Small intestine (tissue), 7 donors: ENCODE data around the gene NBEAL2. TPM values are rescaled to one million over a fixed set of nuclear protein-coding genes. Genes with fewer than 3 reads are reported as not detected.

ENCODE experiments used
- DNase-seq, 2 donors: peaks; one replicate each; pipeline versions ENCODE4 v3.0.0 to v3.0.0-alpha.2; 2013
- FAIRE-seq: peaks from 2 replicates; lab custom pipeline; 2012; peaks lifted over from hg19 to GRCh38; lab: Jason Lieb, UNC
- H3K27ac ChIP-seq, 3 donors: one replicate each; pipeline ENCODE4 v1.5.1; 2013; ENCODE audit warnings: low read length in 2 of 3, mild to moderate bottlenecking in 2 of 3, control low read depth in 1 of 3, inconsistent platforms in 1 of 3, low read depth in 1 of 3, moderate library complexity in 1 of 3
- H3K27me3 ChIP-seq, 3 donors: one replicate each; pipeline ENCODE4 v1.6.1; 2013; ENCODE audit warnings: low read length in 3 of 3, inconsistent platforms in 1 of 3; ENCODE audit not compliant: control insufficient read depth in 3 of 3, insufficient read depth in 3 of 3
- H3K36me3 ChIP-seq, 3 donors: one replicate each; pipeline ENCODE4 v1.6.1; 2013; ENCODE audit warnings: low read length in 3 of 3, inconsistent platforms in 1 of 3, low read depth in 1 of 3, mild to moderate bottlenecking in 1 of 3, moderate library complexity in 1 of 3; ENCODE audit not compliant: control insufficient read depth in 3 of 3, insufficient read depth in 2 of 3
- H3K4me1 ChIP-seq, 3 donors: one replicate each; pipeline ENCODE4 v1.6.1; 2013; ENCODE audit warnings: low read length in 2 of 3, inconsistent platforms in 1 of 3, low read depth in 1 of 3, mild to moderate bottlenecking in 1 of 3, moderate library complexity in 1 of 3; ENCODE audit not compliant: control insufficient read depth in 3 of 3, insufficient read depth in 2 of 3
- H3K4me3 ChIP-seq, 3 donors: one replicate each; pipeline ENCODE4 v1.5.1; 2013; ENCODE audit warnings: low read length in 3 of 3, control low read depth in 1 of 3, inconsistent platforms in 1 of 3, low read depth in 1 of 3, mild to moderate bottlenecking in 1 of 3, moderate library complexity in 1 of 3
- H3K9me3 ChIP-seq, 2 donors: one replicate each; pipeline ENCODE4 v1.6.1; 2013; ENCODE audit warnings: low read depth in 1 of 2, low read length in 1 of 2; ENCODE audit not compliant: control insufficient read depth in 2 of 2, insufficient read depth in 1 of 2
- WGBS, 3 donors: extraction: QIAGEN DNeasy Blood & Tissue Kit; methylation state at CpG; one replicate each; pipeline ENCODE4 v1.1.7; 2013; 5-methylcytosine and 5-hydroxymethylcytosine counted together
- polyA plus RNA-seq, 4 donors: library from polyadenylated mRNA; stranded (reverse) in 3 of 4; unstranded in 1 of 4; fragments of 200-250 nt in 3 of 4; fragments of 120-200 nt in 1 of 4; gene quantifications; one replicate each; pipeline versions ENCODE4 v1.2.1 to v1.2.3, GENCODE V29; 2013
- donor health status: healthy with polysubstance abuse.
- donor health status: control.
- donor health status: control.
- donor health status: Bipolar disorder and iron deficiency.
- donor health status: healthy.

The NBEAL2 gene
- polyA plus RNA-seq, 4 donors, result 32.7 to 55.9 (median 44.5) TPM

DNA sequence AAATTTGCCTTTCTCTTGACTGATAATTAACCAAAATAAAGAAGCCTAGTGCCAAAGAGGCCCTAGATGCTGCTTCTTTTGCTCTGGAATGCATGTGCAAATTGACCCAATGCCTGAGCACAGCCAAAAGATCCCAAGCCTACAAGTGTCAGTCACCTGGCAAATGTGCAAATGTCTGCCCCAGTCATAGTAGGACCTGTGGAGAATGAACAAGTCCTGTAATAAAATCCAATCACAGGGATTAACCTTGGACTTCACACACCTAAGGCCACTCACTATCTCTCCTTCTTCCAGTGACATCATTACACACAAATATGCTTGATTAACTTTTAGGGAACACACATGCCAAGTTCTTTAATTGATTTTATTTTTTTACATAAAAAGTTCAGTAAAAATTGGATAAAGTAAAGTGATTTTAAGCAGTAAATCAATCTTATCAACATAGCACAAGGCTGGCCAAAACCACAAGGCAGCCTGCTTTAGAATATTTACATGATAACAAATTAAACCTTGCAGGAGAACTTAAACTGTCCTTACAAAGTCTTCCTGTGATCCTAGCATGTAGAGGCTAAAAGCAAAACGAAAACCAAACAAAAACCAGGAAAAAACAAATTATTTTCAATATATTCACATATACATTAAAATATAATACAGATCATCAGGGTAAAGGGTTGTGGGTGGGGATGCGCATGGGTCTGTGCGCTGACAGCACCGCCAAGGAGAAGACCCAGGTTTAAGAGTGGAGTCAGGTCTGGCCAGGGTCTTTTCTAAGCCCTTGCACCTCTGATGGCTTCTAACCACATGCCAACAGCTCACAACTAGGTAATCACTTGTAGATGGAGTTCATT, 36.8 kb downstream of the NBEAL2 start:
- DNase-seq, result peak; percentile 65 to 86
- FAIRE-seq, result no peak
- WGBS, 3 donors, result 80 to 83% (median 82%) methylated on average over 4 of the region's 4 CpGs

DNA sequence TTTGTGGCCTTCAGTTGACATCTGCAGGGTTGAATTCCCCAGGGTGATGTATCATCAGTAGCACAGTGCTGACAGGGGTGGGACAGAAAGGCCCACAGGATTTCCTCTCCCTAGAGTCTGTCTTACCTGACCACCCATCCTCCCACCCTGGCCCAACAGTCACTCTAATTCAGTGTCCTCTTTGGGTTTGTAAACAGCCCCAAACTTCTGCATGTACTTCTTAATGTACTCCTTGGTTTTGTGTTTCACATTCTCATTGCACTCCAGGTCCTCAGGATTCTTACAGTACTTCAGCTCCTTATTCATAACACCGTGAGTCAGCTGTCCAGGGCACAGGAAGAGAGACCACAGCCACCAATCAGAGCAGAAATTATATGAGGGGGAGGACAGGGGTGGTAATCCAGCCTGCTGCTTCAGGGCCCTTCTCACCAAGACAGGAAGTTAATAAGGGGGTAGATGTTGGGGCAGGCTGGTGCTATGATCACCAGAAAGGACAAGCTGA, 37.5 kb downstream of the NBEAL2 start:
- FAIRE-seq (no peak), DNase-seq (peak in 1 of 2 donors; percentile 43)
- H3K4me3 ChIP-seq, result no peak overlapping the region
- peaks cover 3 to 47% (median 11%) of the 10 kb centered on the region in 3 donors for H3K36me3 ChIP-seq
- peaks cover 0 to 45% (median 4%) of the 10 kb centered on the region in 3 donors for H3K4me1 ChIP-seq
- 51 to 75% (median 72%) methylated on average over 1 of the region's 1 CpG for WGBS, 3 donors
- H3K27ac ChIP-seq, result peak overlapping the region; percentile 34 to 63 (median 57)
- H3K9me3 ChIP-seq, result no peaks in the 10 kb centered on the region
- H3K27me3 ChIP-seq, result no peaks in the 10 kb centered on the region

More for the DNA sequence above, 36.8 kb downstream of the NBEAL2 start:
- H3K36me3 ChIP-seq, result peaks cover 3 to 47% (median 8%) of the 10 kb centered on the region in 3 donors
- H3K4me1 ChIP-seq, result peaks cover 0 to 45% (median 4%) of the 10 kb centered on the region in 3 donors
- peak overlapping the region in 2 of 3 donors; percentile 52 to 57 for H3K27ac ChIP-seq
- H3K4me3 ChIP-seq, result no peak overlapping the region
- H3K27me3 ChIP-seq, result no peaks in the 10 kb centered on the region
- no peaks in the 10 kb centered on the region for H3K9me3 ChIP-seq

DNA sequence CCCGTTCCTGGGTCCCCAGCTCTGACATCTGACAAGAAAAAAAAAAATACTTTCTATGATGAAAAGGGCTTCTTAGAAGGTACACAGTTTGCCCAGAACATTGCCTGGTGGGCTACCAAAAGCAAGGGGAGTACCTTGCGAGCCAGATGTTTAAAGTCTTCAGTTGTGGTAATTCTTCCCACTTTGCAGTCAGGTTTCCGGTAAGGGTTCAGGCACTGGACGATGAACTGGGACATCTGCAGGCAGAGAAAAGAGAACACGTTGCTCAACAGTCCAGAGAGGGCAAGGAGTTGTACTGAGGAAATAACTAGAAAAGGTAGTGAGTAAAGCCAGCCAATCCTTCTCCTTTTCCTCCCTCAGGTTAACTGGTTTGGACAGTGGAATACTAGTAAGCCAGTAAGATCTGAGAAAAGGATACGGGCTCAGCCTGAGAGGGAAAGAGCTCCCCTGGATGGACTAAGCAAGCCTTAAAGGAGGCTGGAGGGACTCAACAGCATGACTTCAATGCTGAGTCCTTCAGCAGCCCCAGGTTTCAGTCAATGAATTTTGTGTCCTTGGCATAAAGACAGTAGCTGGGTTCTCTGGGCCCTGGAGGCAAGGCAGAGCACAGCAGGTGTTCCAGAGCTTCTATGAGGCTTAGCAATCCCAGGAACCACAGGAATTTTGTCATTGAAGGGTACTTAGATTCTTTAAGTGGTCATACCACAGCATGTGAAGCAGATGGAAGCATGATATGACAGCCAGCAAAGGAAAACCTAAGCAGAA, 38.2 kb downstream of the NBEAL2 start:
- H3K4me1 ChIP-seq, result peaks cover 0 to 45% (median 4%) of the 10 kb centered on the region in 3 donors
- no peak overlapping the region for H3K4me3 ChIP-seq
- WGBS, 3 donors, result 71 to 83% (median 79%) methylated on average over 6 of the region's 6 CpGs
- peaks cover 4 to 42% (median 11%) of the 10 kb centered on the region in 3 donors for H3K36me3 ChIP-seq
- FAIRE-seq, result no peak
- no peaks in the 10 kb centered on the region for H3K27me3 ChIP-seq
- no peaks in the 10 kb centered on the region for H3K9me3 ChIP-seq
- H3K27ac ChIP-seq, result peak overlapping the region; percentile 24 to 63 (median 34)
- DNase-seq, result peak; percentile 15 to 48

DNA sequence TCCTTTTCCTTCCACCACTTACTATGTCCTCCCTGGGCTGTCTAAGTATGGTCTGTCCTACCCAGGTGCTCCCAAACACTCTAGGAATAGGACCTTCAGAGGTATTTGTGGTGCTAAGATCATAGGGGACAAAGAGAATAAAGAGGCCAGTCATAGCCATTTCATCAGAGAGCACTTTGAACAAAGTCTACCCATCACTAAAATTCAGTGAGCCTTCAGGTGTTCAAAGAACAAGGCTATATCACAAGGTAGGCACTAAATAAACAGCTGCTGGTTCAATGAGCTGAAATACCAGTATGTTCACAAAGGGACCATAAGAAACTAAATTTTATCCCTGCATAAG, 38.8 kb downstream of the NBEAL2 start:
- no peak overlapping the region for H3K4me3 ChIP-seq
- H3K4me1 ChIP-seq, result peaks cover 0 to 43% (median 4%) of the 10 kb centered on the region in 3 donors
- DNase-seq (no peak), FAIRE-seq (no peak)
- no peaks in the 10 kb centered on the region for H3K27me3 ChIP-seq
- no peaks in the 10 kb centered on the region for H3K9me3 ChIP-seq
- peak overlapping the region; percentile 9 to 63 (median 15) for H3K27ac ChIP-seq
- H3K36me3 ChIP-seq, result peaks cover 4 to 36% (median 11%) of the 10 kb centered on the region in 3 donors

DNA sequence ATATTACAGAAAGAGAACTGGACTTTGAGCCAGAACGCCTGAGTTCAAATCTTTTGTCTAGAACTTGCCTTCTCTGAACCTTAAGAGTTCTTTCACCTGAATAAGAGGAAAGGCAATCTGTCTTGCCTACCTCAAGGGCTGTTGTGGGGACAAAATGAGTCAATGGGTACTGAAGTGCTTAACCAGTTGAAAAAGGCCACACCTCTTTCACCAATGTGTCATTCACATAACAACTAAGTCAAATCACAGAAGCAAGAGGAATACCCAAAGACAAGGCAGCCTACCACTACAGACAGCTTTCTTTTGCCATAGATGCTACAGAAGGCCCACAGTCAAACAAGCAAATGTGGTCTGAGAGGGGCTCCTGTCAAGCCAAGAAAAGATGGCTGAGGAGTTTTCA, 39.7 kb downstream of the NBEAL2 start:
- Histone ChIP-seq H3K9me3 (no peaks in the 10 kb centered on the region), H3K4me1 (peaks cover 0 to 34% (median 4%) of the 10 kb centered on the region in 3 donors), H3K27me3 (no peaks in the 10 kb centered on the region), H3K4me3 (no peak overlapping the region), H3K27ac (no peak overlapping the region), H3K36me3 (peaks cover 4 to 29% (median 11%) of the 10 kb centered on the region in 3 donors)
- WGBS, 3 donors, result 31 to 63% (median 44%) methylated on average over 1 of the region's 1 CpG
- DNase-seq, result peak in 1 of 2 donors; percentile 19
- no peak for FAIRE-seq

DNA sequence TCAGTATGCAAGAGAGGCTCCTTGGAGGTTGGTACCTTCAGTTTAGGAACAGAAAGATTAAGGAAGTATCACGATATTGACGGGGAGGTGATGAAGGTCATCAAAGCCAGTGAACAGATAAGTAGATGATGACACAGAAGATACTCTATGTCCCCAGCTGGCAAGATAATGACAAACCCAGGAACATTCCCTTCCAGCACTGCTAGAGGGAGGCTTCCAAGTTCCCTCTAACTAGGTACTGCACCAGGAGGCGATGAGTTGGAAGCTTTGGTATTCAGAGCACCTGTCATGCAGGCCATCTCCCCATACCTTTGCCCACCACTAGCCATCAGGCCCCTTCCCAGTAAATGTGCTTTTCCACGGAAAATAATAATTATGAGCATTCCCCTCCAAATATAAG, 40.8 kb downstream of the NBEAL2 start:
- H3K4me1 ChIP-seq, result peaks cover 0 to 27% (median 4%) of the 10 kb centered on the region in 3 donors
- FAIRE-seq (no peak), DNase-seq (no peak)
- 80 to 90% (median 86%) methylated on average over 4 of the region's 4 CpGs for WGBS, 3 donors
- no peak overlapping the region for H3K4me3 ChIP-seq
- no peaks in the 10 kb centered on the region for H3K9me3 ChIP-seq
- no peak overlapping the region for H3K27ac ChIP-seq
- no peaks in the 10 kb centered on the region for H3K27me3 ChIP-seq
- H3K36me3 ChIP-seq, result peaks cover 4 to 25% (median 8%) of the 10 kb centered on the region in 3 donors

DNA sequence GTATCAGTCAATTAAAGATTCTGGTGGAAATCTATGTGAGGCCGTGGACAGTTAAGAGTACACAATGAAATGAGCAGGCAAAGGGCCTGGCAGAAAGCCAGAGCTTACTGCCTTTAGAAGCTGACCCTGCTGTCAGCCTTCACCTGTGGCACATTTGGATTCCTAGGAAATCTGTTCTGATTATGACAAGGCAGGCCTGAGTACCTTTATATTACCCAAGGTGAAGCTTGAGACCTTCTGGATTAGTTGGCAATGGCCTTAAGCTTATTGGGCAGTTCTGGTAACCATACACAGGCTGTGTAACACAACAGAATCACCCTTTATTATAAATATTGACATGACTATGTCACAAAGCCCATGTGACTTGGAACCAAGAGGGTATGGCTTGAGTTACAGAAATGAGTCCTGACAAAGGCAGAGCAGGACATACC, 43.2 kb downstream of the NBEAL2 start:
- FAIRE-seq (no peak), DNase-seq (peak in 1 of 2 donors; percentile 32)
- Histone ChIP-seq H3K27me3 (no peaks in the 10 kb centered on the region), H3K36me3 (peaks cover 2 to 10% (median 6%) of the 10 kb centered on the region in 3 donors), H3K4me3 (no peak overlapping the region), H3K4me1 (peaks cover 0 to 7% (median 0%) of the 10 kb centered on the region in 3 donors), H3K27ac (no peak overlapping the region), H3K9me3 (no peaks in the 10 kb centered on the region)
- WGBS, 3 donors, result 20 to 51% (median 33%) methylated on average over 1 of the region's 1 CpG

DNA sequence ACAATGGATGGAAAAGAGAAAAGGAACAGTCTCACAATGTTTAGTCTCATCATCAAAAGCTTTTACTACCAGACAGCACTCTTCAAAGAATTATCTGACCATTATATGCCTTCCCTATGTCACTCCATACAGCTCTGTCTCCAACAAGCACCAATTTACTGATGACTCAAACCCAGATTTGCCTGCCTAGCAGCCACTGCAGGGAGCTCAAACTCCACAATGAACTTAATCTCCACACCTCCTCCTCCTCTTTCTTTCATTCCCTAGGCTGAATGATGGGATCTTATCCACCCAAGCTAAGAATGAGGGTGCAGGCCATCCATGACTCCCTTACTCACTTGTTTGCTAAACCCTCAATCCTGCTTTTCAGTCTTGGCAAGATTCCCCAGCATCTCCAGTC, 45.5 kb downstream of the NBEAL2 start:
- Histone ChIP-seq H3K27me3 (no peaks in the 10 kb centered on the region), H3K27ac (no peak overlapping the region), H3K4me1 (no peaks in the 10 kb centered on the region), H3K9me3 (no peaks in the 10 kb centered on the region), H3K36me3 (peaks cover 2 to 16% (median 3%) of the 10 kb centered on the region in 3 donors), H3K4me3 (no peak overlapping the region)
- peak in 1 of 2 donors; percentile 37 for DNase-seq
- FAIRE-seq, result no peak
